Limb (tissue), 2 donors: ENCODE measurements around the gene GSTM2.
"Not testable (repeated sequence)": the region's sequence is repeated elsewhere in the genome, so short reads cannot be mapped to it uniquely, and the experiment has no call there.

Experiments
- DNase-seq, 2 donors: peaks; one replicate each; pipeline ENCODE4 v3.0.0-alpha.2; 2016; ENCODE audit errors: extremely low spot score in 2 of 2

GSTM2 gene

GRCh38 chr1:109676683-109677381 is 9.0 kb downstream of the GSTM2 start:
- DNase-seq = not testable (repeated sequence)

GRCh38 chr1:109677459-109677858 is 9.6 kb downstream of the GSTM2 start:
- DNase-seq = no peak

- not testable (repeated sequence) for DNase-seq
These were observed 10.8 kb downstream of the GSTM2 start for GRCh38 chr1:109678637-109679036.

- DNase-seq = not testable (repeated sequence)
These were observed 16.9 kb downstream of the GSTM2 start for GRCh38 chr1:109684777-109685176.

GRCh38 chr1:109685399-109685798 is 17.5 kb downstream of the GSTM2 start:
- DNase-seq = not testable (repeated sequence)

GRCh38 chr1:109685890-109686289 is 18.0 kb downstream of the GSTM2 start:
- DNase-seq = not testable (repeated sequence)

GRCh38 chr1:109687109-109687508 is 19.3 kb downstream of the GSTM2 start:
- DNase-seq = not testable (repeated sequence)

- peak in 1 of 2 donors; percentile 83 for DNase-seq
These were observed 20.0 kb downstream of the GSTM2 start, which contains the start of gene GSTM1 for GRCh38 chr1:109687641-109688499. GSTM1 (plus strand) TSS chr1:109687817; CDS start chr1:109687874, 57 bp downstream.

GRCh38 chr1:109689844-109690405 is 22.1 kb downstream of the GSTM2 start:
- no peak for DNase-seq

- DNase-seq = no peak
These were observed 23.9 kb downstream of the GSTM2 start for GRCh38 chr1:109691759-109692158.

- DNase-seq = not testable (repeated sequence)
These were observed 26.5 kb downstream of the GSTM2 start for GRCh38 chr1:109694400-109694799.

GRCh38 chr1:109695138-109695537 is 27.3 kb downstream of the GSTM2 start:
- DNase-seq = not testable (repeated sequence)

GRCh38 chr1:109697066-109697465 is 29.2 kb downstream of the GSTM2 start:
- DNase-seq = no peak

- DNase-seq = not testable (repeated sequence)
These were observed 30.0 kb downstream of the GSTM2 start for GRCh38 chr1:109697861-109698260.

- DNase-seq = not testable (repeated sequence)
These were observed 35.1 kb downstream of the GSTM2 start for GRCh38 chr1:109702940-109703339.

GRCh38 chr1:109704173-109704572 is 36.3 kb downstream of the GSTM2 start:
- DNase-seq = no peak

GRCh38 chr1:109705411-109705810 is 37.6 kb downstream of the GSTM2 start:
- no peak for DNase-seq

GRCh38 chr1:109708949-109709348 is 41.1 kb downstream of the GSTM2 start:
- not testable (repeated sequence) for DNase-seq

- DNase-seq = not testable (repeated sequence)
These were observed 42.0 kb downstream of the GSTM2 start for GRCh38 chr1:109709822-109710221.

- DNase-seq = peak in 1 of 2 donors; percentile 69
These were observed 43.9 kb downstream of the GSTM2 start, which contains the start of gene GSTM5 for GRCh38 chr1:109711593-109712320. GSTM5 (plus strand) TSS chr1:109712251; CDS start chr1:109712313, 62 bp downstream.

- DNase-seq = no peak
These were observed 44.5 kb downstream of the GSTM2 start for GRCh38 chr1:109712321-109712864.
